ENCODE data around the gene SLC6A8.

SLC6A8 gene

GRCh38 chrX:153697924-153698865 is 10.5 kb downstream of the SLC6A8 start:
- TF ChIP-seq RAD21 (IDR thresholded peaks at IDR 0.05; ENCODE audit: low read depth) (no peak), USF1 (IDR thresholded peaks at IDR 0.05) (no peak), CREB1 (IDR thresholded peaks at IDR 0.05; ENCODE audit: low read depth) (no peak), EP300 (IDR thresholded peaks at IDR 0.05; ENCODE audit: borderline replicate concordance) (no peak), TEAD4 (IDR thresholded peaks at IDR 0.05) (no peak), EGR1 (IDR thresholded peaks at IDR 0.05) (no peak), ZBTB7A (IDR thresholded peaks at IDR 0.05; ENCODE audit: low read depth) (no peak), FOXM1 (IDR thresholded peaks at IDR 0.05; ENCODE audit: borderline replicate concordance, low read depth) (no peak), TAF1 (IDR thresholded peaks at IDR 0.05; ENCODE audit: low read depth) (no peak)

GRCh38 chrX:153700376-153700945 is 12.7 kb downstream of the SLC6A8 start:
- TF ChIP-seq NFIC (IDR thresholded peaks at IDR 0.05) (no peak), YY1 (IDR thresholded peaks at IDR 0.05; ENCODE audit: low read depth) (no peak), MAX (IDR thresholded peaks at IDR 0.05) (no peak), TEAD4 (IDR thresholded peaks at IDR 0.05) (no peak), TCF12 (IDR thresholded peaks at IDR 0.05; ENCODE audit: low read depth) (no peak), USF1 (IDR thresholded peaks at IDR 0.05) (no peak), RAD21 (IDR thresholded peaks at IDR 0.05; ENCODE audit: low read depth) (no peak), FOXM1 (IDR thresholded peaks at IDR 0.05; ENCODE audit: borderline replicate concordance, low read depth) (no peak), EGR1 (IDR thresholded peaks at IDR 0.05) (no peak), CREB1 (IDR thresholded peaks at IDR 0.05; ENCODE audit: low read depth) (no peak), TAF1 (IDR thresholded peaks at IDR 0.05; ENCODE audit: low read depth) (no peak), EP300 (IDR thresholded peaks at IDR 0.05; ENCODE audit: borderline replicate concordance) (no peak), REST (IDR thresholded peaks at IDR 0.05; ENCODE audit: low read depth) (no peak), ZBTB7A (IDR thresholded peaks at IDR 0.05; ENCODE audit: low read depth) (no peak), CEBPB (IDR thresholded peaks at IDR 0.05) (no peak)

- TF ChIP-seq TEAD4 (IDR thresholded peaks at IDR 0.05): no peak
Measured at GRCh38 chrX:153700967-153701366, 13.2 kb downstream of the SLC6A8 start.

- TF ChIP-seq TAF1 (IDR thresholded peaks at IDR 0.05; ENCODE audit: low read depth) (no peak), USF1 (IDR thresholded peaks at IDR 0.05) (no peak), RAD21 (IDR thresholded peaks at IDR 0.05; ENCODE audit: low read depth) (no peak), TCF12 (IDR thresholded peaks at IDR 0.05; ENCODE audit: low read depth) (no peak)
Measured at GRCh38 chrX:153701706-153702105, 14.0 kb downstream of the SLC6A8 start.

GRCh38 chrX:153702336-153703035 is 14.8 kb downstream of the SLC6A8 start:
- TF ChIP-seq TCF12 (IDR thresholded peaks at IDR 0.05; ENCODE audit: low read depth) (no peak), CEBPB (IDR thresholded peaks at IDR 0.05) (no peak), EGR1 (IDR thresholded peaks at IDR 0.05) (no peak), NFIC (IDR thresholded peaks at IDR 0.05) (no peak), CREB1 (IDR thresholded peaks at IDR 0.05; ENCODE audit: low read depth) (no peak), FOXM1 (IDR thresholded peaks at IDR 0.05; ENCODE audit: borderline replicate concordance, low read depth) (no peak), RAD21 (IDR thresholded peaks at IDR 0.05; ENCODE audit: low read depth) (no peak), MAX (IDR thresholded peaks at IDR 0.05) (no peak), EP300 (IDR thresholded peaks at IDR 0.05; ENCODE audit: borderline replicate concordance) (no peak), TAF1 (IDR thresholded peaks at IDR 0.05; ENCODE audit: low read depth) (no peak), USF1 (IDR thresholded peaks at IDR 0.05) (no peak), YY1 (IDR thresholded peaks at IDR 0.05; ENCODE audit: low read depth) (no peak), ZBTB7A (IDR thresholded peaks at IDR 0.05; ENCODE audit: low read depth) (no peak), TEAD4 (IDR thresholded peaks at IDR 0.05) (no peak), REST (IDR thresholded peaks at IDR 0.05; ENCODE audit: low read depth) (no peak)

Data from Ishikawa (cell line).